HG02759 (cell line): ENCODE measurements around the gene IFI6.
"Not testable (repeated sequence)": the region's sequence is repeated elsewhere in the genome, so short reads cannot be mapped to it uniquely, and the experiment has no call there.

Experiments used
- ATAC-seq: cut with Tn5 transposase; IDR thresholded peaks from one replicate; pipeline ENCODE4 v1.9.1; 2021; ENCODE audit warnings: mild to moderate bottlenecking, moderate library complexity; ENCODE audit not compliant: unreplicated experiment

Gene IFI6

GRCh38 chr1:27652111-27652864 lies 19.7 kb downstream of the IFI6 start:
- ATAC-seq = no peak

- ATAC-seq = no peak
Measured at GRCh38 chr1:27650539-27651175, 21.3 kb downstream of the IFI6 start.

- ATAC-seq = no peak
Measured at GRCh38 chr1:27650171-27650538, 21.8 kb downstream of the IFI6 start.

GRCh38 chr1:27649306-27649635 lies 22.7 kb downstream of the IFI6 start:
- ATAC-seq = no peak

GRCh38 chr1:27648602-27649305 lies 23.2 kb downstream of the IFI6 start:
- ATAC-seq = no peak

- no peak for ATAC-seq
Measured at GRCh38 chr1:27647328-27647727, 24.7 kb downstream of the IFI6 start.

- no peak for ATAC-seq
Measured at GRCh38 chr1:27646676-27647075, 25.3 kb downstream of the IFI6 start.

GRCh38 chr1:27645071-27645415 lies 26.9 kb downstream of the IFI6 start:
- ATAC-seq = no peak

GRCh38 chr1:27644369-27645070 lies 27.5 kb downstream of the IFI6 start:
- no peak for ATAC-seq

GRCh38 chr1:27643600-27644368 lies 28.2 kb downstream of the IFI6 start:
- ATAC-seq = no peak

- not testable (repeated sequence) for ATAC-seq
Measured at GRCh38 chr1:27640514-27640913, 31.5 kb downstream of the IFI6 start.

- no peak for ATAC-seq
Measured at GRCh38 chr1:27638805-27639204, 33.2 kb downstream of the IFI6 start.

- no peak for ATAC-seq
Measured at GRCh38 chr1:27638047-27638734, 33.8 kb downstream of the IFI6 start.

- no peak for ATAC-seq
Measured at GRCh38 chr1:27635396-27636142, 36.4 kb downstream of the IFI6 start.

- ATAC-seq = no peak
Measured at GRCh38 chr1:27634985-27635367, 37.0 kb downstream of the IFI6 start, which contains the start of gene FGR. FGR (minus strand) TSS chr1:27635185; CDS start chr1:27623916, 11,269 bp downstream.

- ATAC-seq = no peak
Measured at GRCh38 chr1:27634177-27634984, 37.6 kb downstream of the IFI6 start.

GRCh38 chr1:27633640-27634176 lies 38.3 kb downstream of the IFI6 start:
- ATAC-seq = no peak

- ATAC-seq = no peak
Measured at GRCh38 chr1:27633298-27633610, 38.7 kb downstream of the IFI6 start.
